GM12878 (cell line): ENCODE results near the gene GDPD2. TPM values are rescaled to one million over a fixed set of nuclear protein-coding genes. Genes with fewer than 3 reads are reported as not detected.

Experiments used
- ATAC-seq: fragments of 200-7000 bp; cut with Tn5 transposase; 3 replicates; pipeline ENCODE4 v1.9.1; 2020; ENCODE audit warnings: mild to moderate bottlenecking, moderate library complexity
- BruUV-seq: library from RNA; stranded (reverse); fragments of 400-500 nt; replicated peaks from 2 replicates; lab custom pipeline; 2021; lab: Mats Ljungman, UMichigan
- CTCF ChIA-PET: fragments of 300-600 bp; sonication (Branson Sonifier 250); formaldehyde crosslinking; extraction: SDS; loops from one replicate; lab custom pipeline; 2021; ENCODE audit warnings: inconsistent platforms; lab: Yijun Ruan, JAX
- POLR2A ChIA-PET: fragments of 350-600 bp; formaldehyde crosslinking; extraction: SDS; loops from one replicate; lab custom pipeline; 2021; ENCODE audit warnings: inconsistent platforms; lab: Charles Lee
- RAD21 ChIA-PET: fragments of 300-600 bp; sonication (Branson Sonifier 250); formaldehyde crosslinking; loops from one replicate; lab custom pipeline; 2023; ENCODE audit warnings: antibody characterized with exemption; ENCODE audit not compliant: unreplicated experiment; lab: Charles Lee
- SMC1A ChIA-PET: fragments of 300-600 bp; sonication (Branson Sonifier 250); formaldehyde crosslinking; loops from one replicate; lab custom pipeline; 2023; ENCODE audit not compliant: unreplicated experiment, uncharacterized antibody; lab: Charles Lee
- DNase-seq: peaks from one replicate; pipeline ENCODE4 v3.0.0-alpha.2; 2011; ENCODE audit warnings: low read depth, low spot score
- FAIRE-seq: peaks from 3 replicates; lab custom pipeline; 2011; peaks lifted over from hg19 to GRCh38; lab: Jason Lieb, UNC
- H2AFZ ChIP-seq: 2 replicates; pipeline ENCODE4 v1.6.0; 2011; ENCODE audit warnings: low read depth, low read length, control low read depth; ENCODE audit not compliant: control insufficient read depth
- H3K27ac ChIP-seq: 2 replicates; pipeline ENCODE4 v1.5.1; 2011; ENCODE audit warnings: control low read depth; ENCODE audit not compliant: control insufficient read depth, insufficient read depth
- H3K27me3 ChIP-seq, 2 experiments: replicated peaks in 1 of 2; 2 replicates each; pipeline versions ENCODE4 v1.6.0 to v1.6.1; 2011; ENCODE audit warnings: low read length in 1 of 2; ENCODE audit not compliant: control insufficient read depth in 2 of 2, insufficient read depth in 2 of 2
- H3K36me3 ChIP-seq, 2 experiments: 2 replicates each; pipeline ENCODE4 v1.5.1; 2011; ENCODE audit warnings: low read length in 1 of 2; ENCODE audit not compliant: control insufficient read depth in 2 of 2, insufficient read depth in 2 of 2
- H3K4me1 ChIP-seq: 2 replicates; pipeline ENCODE4 v1.6.1; 2011; ENCODE audit warnings: mild to moderate bottlenecking, low read length, moderate library complexity, mixed read lengths; ENCODE audit not compliant: control insufficient read depth, insufficient read depth
- H3K4me2 ChIP-seq: 2 replicates; pipeline ENCODE4 v1.6.0; 2011; ENCODE audit warnings: control low read depth; ENCODE audit not compliant: control insufficient read depth, insufficient read depth
- H3K4me3 ChIP-seq: fragments of 200-600 bp; sonication (generic); 2 replicates; pipeline ENCODE4 v1.5.1; 2016
- H3K79me2 ChIP-seq: 2 replicates; pipeline ENCODE4 v1.6.0; 2011; ENCODE audit warnings: low read length; ENCODE audit not compliant: control insufficient read depth, insufficient read depth
- H3K9ac ChIP-seq: 2 replicates; pipeline ENCODE4 v1.8.0; 2011; ENCODE audit warnings: low read length, control low read depth, mixed read lengths; ENCODE audit not compliant: control insufficient read depth, insufficient read depth
- H3K9me3 ChIP-seq: replicated peaks from 3 replicates; pipeline ENCODE4 v1.5.1; 2011; ENCODE audit warnings: mild to moderate bottlenecking, low read length; ENCODE audit not compliant: control insufficient read depth, insufficient read depth
- H4K20me1 ChIP-seq: 2 replicates; pipeline ENCODE4 v1.6.0; 2011; ENCODE audit not compliant: control insufficient read depth, insufficient read depth
- E2F4 ChIP-seq: IDR thresholded peaks from 2 replicates; pipeline ENCODE4 v1.6.1; 2012; ENCODE audit warnings: low read depth, low read length, improper control_type of control experiment
- E2F8 ChIP-seq: fragments of 450-650 bp; IDR thresholded peaks from 2 replicates; pipeline ENCODE4 v1.6.1; 2018; ENCODE audit warnings: mild to moderate bottlenecking, low read depth, moderate library complexity; ENCODE audit not compliant: partially characterized antibody
- E4F1 ChIP-seq: fragments of 450-650 bp; IDR thresholded peaks from 2 replicates; pipeline ENCODE4 v1.6.1; 2018; ENCODE audit warnings: borderline replicate concordance, mild to moderate bottlenecking; ENCODE audit not compliant: partially characterized antibody
- FOXM1 ChIP-seq: IDR thresholded peaks from 2 replicates; pipeline ENCODE4 v1.6.1; 2012; ENCODE audit warnings: low read depth, mild to moderate bottlenecking, inconsistent platforms, low read length, moderate library complexity
- MEF2A ChIP-seq: IDR thresholded peaks from 2 replicates; pipeline ENCODE4 v1.6.1; 2011; ENCODE audit warnings: low read depth, mild to moderate bottlenecking, low read length, moderate library complexity; ENCODE audit not compliant: insufficient read depth
- MEF2B ChIP-seq: fragments of 450-650 bp; IDR thresholded peaks from 2 replicates; pipeline ENCODE4 v1.6.1; 2018; ENCODE audit warnings: mild to moderate bottlenecking, moderate library complexity; ENCODE audit not compliant: partially characterized antibody, poor library complexity, severe bottlenecking
- NKRF ChIP-seq: fragments of 450-650 bp; conservative IDR thresholded peaks from 2 replicates; pipeline ENCODE4 v1.6.1; 2017; ENCODE audit warnings: mild to moderate bottlenecking, moderate library complexity
- RAD21 ChIP-seq: IDR thresholded peaks from 2 replicates; pipeline ENCODE4 v1.6.1; 2011; ENCODE audit warnings: mild to moderate bottlenecking, low read depth, low read length, moderate library complexity; ENCODE audit not compliant: insufficient read depth
- RAD51 ChIP-seq: fragments of 450-650 bp; IDR thresholded peaks from 2 replicates; pipeline ENCODE4 v1.6.1; 2016; ENCODE audit warnings: moderate library complexity, mild to moderate bottlenecking, inconsistent platforms
- RELA ChIP-seq: fragments of 450-650 bp; IDR thresholded peaks from 2 replicates; pipeline ENCODE4 v1.8.0; 2014; ENCODE audit warnings: borderline replicate concordance; ENCODE audit not compliant: partially characterized antibody
- SIX5 ChIP-seq: IDR thresholded peaks from 2 replicates; pipeline ENCODE4 v1.6.1; 2011; ENCODE audit warnings: mild to moderate bottlenecking, low read depth, low read length, moderate library complexity; ENCODE audit not compliant: severe bottlenecking
- SMAD5 ChIP-seq: IDR thresholded peaks from 2 replicates; pipeline ENCODE4 v1.6.1; 2016; ENCODE audit warnings: antibody characterized with exemption, low read depth
- SMC3 ChIP-seq: IDR thresholded peaks from 2 replicates; pipeline ENCODE4 v1.6.1; 2011; ENCODE audit warnings: low read length, improper control_type of control experiment, borderline replicate concordance
- TAF1 ChIP-seq: IDR thresholded peaks from 2 replicates; pipeline ENCODE4 v1.6.1; 2011; ENCODE audit warnings: mild to moderate bottlenecking, low read depth, low read length, borderline replicate concordance
- TBL1XR1 ChIP-seq: IDR thresholded peaks from 2 replicates; pipeline ENCODE4 v1.6.1; 2012; ENCODE audit warnings: low read depth, low read length, improper control_type of control experiment
- ZNF274 ChIP-seq: IDR thresholded peaks from one replicate; pipeline ENCODE4 v1.8.0; 2011; ENCODE audit not compliant: insufficient read length, insufficient read depth
- WGBS: methylation state at CpG from one replicate; pipeline ENCODE4 v1.1.6; 2016; ENCODE audit warnings: low lambda C conversion rate; ENCODE audit not compliant: insufficient replicate concordance, insufficient coverage; ENCODE audit errors: missing lambda C conversion rate; 5-methylcytosine and 5-hydroxymethylcytosine counted together
- in situ Hi-C: fragments of 300-500 bp; cut with MboI; formaldehyde crosslinking; loops from 9 replicates; pipeline ENCODE4 v1.14.3; 2018; ENCODE audit warnings: mixed read lengths
- intact Hi-C: fragments of 100-400 bp; cut with micrococcal nuclease; formaldehyde crosslinking; loops from one replicate; pipeline ENCODE4 v1.14.2; 2022; ENCODE audit not compliant: unreplicated experiment
- polyA plus RNA-seq, 11 experiments: library from polyadenylated mRNA; depleted of rRNA in 4 of 11; unstranded in 6 of 11; stranded (reverse) in 5 of 11; fragments of >200 nt; fragmentation: Nextera tagmentation in 4 of 11; fragmentation: Illumina TruSeq in 1 of 11; extraction: Ambion mirVana in 4 of 11; extraction: Trizol in 1 of 11; gene quantifications; 1 replicate in 1 of 11; 2 replicates in 10 of 11; pipeline versions ENCODE4 v1.2.1 to v1.2.3, GENCODE V29; 2011 to 2016; ENCODE audit warnings: inconsistent platforms in 2 of 11, missing spikeins in 2 of 11, low read depth in 1 of 11
- total RNA-seq, 4 experiments: library from RNA; depleted of rRNA in 3 of 4; stranded (reverse); fragments of >200 nt in 3 of 4; fragmentation: Illumina TruSeq in 1 of 4; extraction: Trizol in 1 of 4; gene quantifications; 2 replicates each; pipeline versions ENCODE4 v1.2.1 to v1.2.3, GENCODE V29; 2013 to 2021

GDPD2 gene
- total and polyA plus RNA-seq, 10 of the 15 experiments (the other 5 are each of a cell fraction or from before 2014, with no cell fraction given), result 0.04 to 0.11 (median 0.09) TPM; not detected in 7

- RAD21 ChIA-PET, result no interaction called here
- Histone ChIP-seq H3K4me2 (no peak overlapping the region), H3K79me2 (no peaks in the 10 kb centered on the region), H3K4me1 (no peaks in the 10 kb centered on the region), H3K36me3 (no peaks in the 10 kb centered on the region), H3K27me3 (no peaks in the 10 kb centered on the region), H3K4me3 (no peak overlapping the region), H4K20me1 (no peaks in the 10 kb centered on the region), H3K9ac (no peak overlapping the region), H3K27ac (no peak overlapping the region), H2AFZ (no peak overlapping the region), H3K9me3 (no peaks in the 10 kb centered on the region)
- FAIRE-seq (no peak), DNase-seq (no peak), ATAC-seq (no peak)
- BruUV-seq, result no TSS peak
- WGBS, result 57% methylated on average over 4 of the region's 4 CpGs
- intact Hi-C loops, result no loop called here
- CTCF ChIA-PET, result interaction anchor here (1.1 to 1.3 kb wide), 2 partner anchors 10 to 77 kb away, joined by 3 to 4 read pairs; no protein-coding TSS in a partner anchor
- SMC1A ChIA-PET, result no interaction called here
- POLR2A ChIA-PET, result no interaction called here
- in situ Hi-C loops, result no loop called here
- TF ChIP-seq SMAD5 (no peak), SMC3 (no peak), ZNF274 (no peak), NKRF (no peak), RAD21 (no peak), RAD51 (no peak), E2F8 (no peak), FOXM1 (no peak), MEF2B (no peak), E2F4 (no peak), RELA (no peak), MEF2A (no peak), E4F1 (no peak), SIX5 (no peak), TBL1XR1 (no peak), TAF1 (no peak)
Measured at GRCh38 chrX:70477734-70478075, 54.6 kb downstream of the GDPD2 start.
